HepG2 (cell line): ENCODE data around the gene PIEZO2.

ENCODE experiments used
- HOXA5 ChIP-seq: sonication (generic); formaldehyde crosslinking; IDR thresholded peaks from 2 replicates; pipeline ENCODE4 v1.4.0; 2020; ENCODE audit warnings: missing genetic modification reagents
- KDM5A ChIP-seq: fragments of 200-600 bp; sonication (generic); IDR thresholded peaks from 2 replicates; pipeline ENCODE4 v1.7.0; 2018; ENCODE audit warnings: antibody characterized with exemption, mild to moderate bottlenecking, low read length, borderline replicate concordance
- KLF9 ChIP-seq: IDR thresholded peaks from 2 replicates; pipeline ENCODE4 v1.6.1; 2016; ENCODE audit warnings: low read depth
- MAFK ChIP-seq, 2 experiments: IDR thresholded peaks in 1 of 2; conservative IDR thresholded peaks in 1 of 2; 2 replicates each; pipeline ENCODE4 v1.6.1; 2011; ENCODE audit warnings: improper control_type of control experiment in 2 of 2, low read length in 2 of 2
- NFATC3 ChIP-seq: sonication (generic); formaldehyde crosslinking; IDR thresholded peaks from 2 replicates; pipeline ENCODE4 v1.5.1; 2020; ENCODE audit warnings: mild to moderate bottlenecking, missing genetic modification reagents
- TCF12 ChIP-seq, 2 experiments: fragments of 450-650 bp in 1 of 2; sonication (generic) in 1 of 2; formaldehyde crosslinking in 1 of 2; IDR thresholded peaks; 2 replicates each; pipeline versions ENCODE4 v1.6.1 to v1.8.0; 2017 to 2022; ENCODE audit warnings: antibody characterized with exemption in 1 of 2, mild to moderate bottlenecking in 1 of 2, missing genetic modification reagents in 1 of 2, moderate library complexity in 1 of 2
- ZNF121 ChIP-seq: sonication (generic); formaldehyde crosslinking; IDR thresholded peaks from 2 replicates; pipeline ENCODE4 v1.5.0; 2020; ENCODE audit warnings: mild to moderate bottlenecking, missing genetic modification reagents
- ZNF260 ChIP-seq: sonication (generic); formaldehyde crosslinking; IDR thresholded peaks from 2 replicates; pipeline ENCODE4 v1.4.0; 2020; ENCODE audit warnings: missing genetic modification reagents, low read depth, mild to moderate bottlenecking, borderline replicate concordance
- ZNF326 ChIP-seq: sonication (generic); formaldehyde crosslinking; IDR thresholded peaks from 2 replicates; pipeline ENCODE4 v1.4.0; 2020; ENCODE audit warnings: missing genetic modification reagents, borderline replicate concordance
- TF ChIP-seq, protein P1 (sequence below): IDR thresholded peaks from 2 replicates; pipeline ENCODE4 v1.6.1; 2016; ENCODE audit warnings: low read depth, control low read depth
- TF ChIP-seq, protein P2 (sequence below): sonication (generic); formaldehyde crosslinking; IDR thresholded peaks from 2 replicates; pipeline ENCODE4 v1.5.0; 2020; ENCODE audit warnings: mild to moderate bottlenecking, missing genetic modification reagents, moderate library complexity
- TF ChIP-seq, protein P3 (sequence below): sonication (generic); formaldehyde crosslinking; IDR thresholded peaks from 2 replicates; pipeline ENCODE4 v1.5.1; 2020; ENCODE audit warnings: missing genetic modification reagents, mild to moderate bottlenecking, borderline replicate concordance

DNA sequence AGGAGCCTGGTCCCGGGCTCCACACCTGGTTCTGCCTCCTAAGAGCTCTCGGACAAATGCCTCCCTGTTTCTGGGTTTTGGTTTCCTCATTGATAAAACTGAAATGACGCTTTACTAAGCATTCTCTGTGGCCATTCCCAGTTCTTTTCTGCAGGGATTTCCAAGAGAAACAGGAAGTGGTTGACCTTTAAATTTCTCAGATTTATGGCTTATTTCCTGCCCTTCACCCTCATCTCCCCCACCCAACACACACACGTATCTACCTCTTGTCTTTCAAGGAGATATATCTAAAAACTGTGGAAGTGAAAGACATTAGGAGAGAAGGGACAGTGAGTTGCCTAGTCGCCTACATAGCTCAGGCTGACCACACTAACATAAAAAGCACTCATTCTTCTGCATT, 53.0 kb downstream of the PIEZO2 start:
- no peak for TF ChIP-seq TCF12 (IDR thresholded peaks at IDR 0.05)
- TF ChIP-seq TCF12 (CRISPR knock-in tag; IDR thresholded peaks at IDR 0.05) = no peak
- no peak for TF ChIP-seq ZNF121 (CRISPR knock-in tag)
- TF ChIP-seq KDM5A = no peak
- no peak for TF ChIP-seq KLF9 (CRISPR knock-in tag)
- TF ChIP-seq ZNF326 (CRISPR knock-in tag) = no peak
- TF ChIP-seq, protein P1, sequence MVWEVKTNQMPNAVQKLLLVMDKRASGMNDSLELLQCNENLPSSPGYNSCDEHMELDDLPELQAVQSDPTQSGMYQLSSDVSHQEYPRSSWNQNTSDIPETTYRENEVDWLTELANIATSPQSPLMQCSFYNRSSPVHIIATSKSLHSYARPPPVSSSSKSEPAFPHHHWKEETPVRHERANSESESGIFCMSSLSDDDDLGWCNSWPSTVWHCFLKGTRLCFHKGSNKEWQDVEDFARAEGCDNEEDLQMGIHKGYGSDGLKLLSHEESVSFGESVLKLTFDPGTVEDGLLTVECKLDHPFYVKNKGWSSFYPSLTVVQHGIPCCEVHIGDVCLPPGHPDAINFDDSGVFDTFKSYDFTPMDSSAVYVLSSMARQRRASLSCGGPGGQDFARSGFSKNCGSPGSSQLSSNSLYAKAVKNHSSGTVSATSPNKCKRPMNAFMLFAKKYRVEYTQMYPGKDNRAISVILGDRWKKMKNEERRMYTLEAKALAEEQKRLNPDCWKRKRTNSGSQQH (CRISPR knock-in tag) = no peak
- TF ChIP-seq MAFK (conservative IDR thresholded peaks at IDR 0.05 in 1 of 2, IDR thresholded peaks at IDR 0.05 in 1 of 2; ENCODE audit: low read length in 2 of 2) = no peak
- no peak for TF ChIP-seq ZNF260
- no peak for TF ChIP-seq NFATC3 (CRISPR knock-in tag)
- TF ChIP-seq HOXA5 (CRISPR knock-in tag) = no peak
- TF ChIP-seq, protein P2, sequence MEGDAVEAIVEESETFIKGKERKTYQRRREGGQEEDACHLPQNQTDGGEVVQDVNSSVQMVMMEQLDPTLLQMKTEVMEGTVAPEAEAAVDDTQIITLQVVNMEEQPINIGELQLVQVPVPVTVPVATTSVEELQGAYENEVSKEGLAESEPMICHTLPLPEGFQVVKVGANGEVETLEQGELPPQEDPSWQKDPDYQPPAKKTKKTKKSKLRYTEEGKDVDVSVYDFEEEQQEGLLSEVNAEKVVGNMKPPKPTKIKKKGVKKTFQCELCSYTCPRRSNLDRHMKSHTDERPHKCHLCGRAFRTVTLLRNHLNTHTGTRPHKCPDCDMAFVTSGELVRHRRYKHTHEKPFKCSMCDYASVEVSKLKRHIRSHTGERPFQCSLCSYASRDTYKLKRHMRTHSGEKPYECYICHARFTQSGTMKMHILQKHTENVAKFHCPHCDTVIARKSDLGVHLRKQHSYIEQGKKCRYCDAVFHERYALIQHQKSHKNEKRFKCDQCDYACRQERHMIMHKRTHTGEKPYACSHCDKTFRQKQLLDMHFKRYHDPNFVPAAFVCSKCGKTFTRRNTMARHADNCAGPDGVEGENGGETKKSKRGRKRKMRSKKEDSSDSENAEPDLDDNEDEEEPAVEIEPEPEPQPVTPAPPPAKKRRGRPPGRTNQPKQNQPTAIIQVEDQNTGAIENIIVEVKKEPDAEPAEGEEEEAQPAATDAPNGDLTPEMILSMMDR (CRISPR knock-in tag) = no peak
- TF ChIP-seq, protein P3, sequence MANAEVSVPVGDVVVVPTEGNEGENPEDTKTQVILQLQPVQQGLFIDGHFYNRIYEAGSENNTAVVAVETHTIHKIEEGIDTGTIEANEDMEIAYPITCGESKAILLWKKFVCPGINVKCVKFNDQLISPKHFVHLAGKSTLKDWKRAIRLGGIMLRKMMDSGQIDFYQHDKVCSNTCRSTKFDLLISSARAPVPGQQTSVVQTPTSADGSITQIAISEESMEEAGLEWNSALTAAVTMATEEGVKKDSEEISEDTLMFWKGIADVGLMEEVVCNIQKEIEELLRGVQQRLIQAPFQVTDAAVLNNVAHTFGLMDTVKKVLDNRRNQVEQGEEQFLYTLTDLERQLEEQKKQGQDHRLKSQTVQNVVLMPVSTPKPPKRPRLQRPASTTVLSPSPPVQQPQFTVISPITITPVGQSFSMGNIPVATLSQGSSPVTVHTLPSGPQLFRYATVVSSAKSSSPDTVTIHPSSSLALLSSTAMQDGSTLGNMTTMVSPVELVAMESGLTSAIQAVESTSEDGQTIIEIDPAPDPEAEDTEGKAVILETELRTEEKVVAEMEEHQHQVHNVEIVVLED (CRISPR knock-in tag) = no peak
